Heart left ventricle (tissue), 16 donors: ENCODE data around the gene RAB30. TPM values are rescaled to one million over a fixed set of nuclear protein-coding genes. Genes with fewer than 3 reads are reported as not detected.

Experiments used
- ATAC-seq, 4 donors: fragments of 200-7000 bp; cut with Tn5 transposase; one replicate each; pipeline ENCODE4 v1.9.1; 2020 to 2022; ENCODE audit warnings: moderate library complexity in 4 of 4, mild to moderate bottlenecking in 3 of 4, moderate number of reproducible peaks in 1 of 4
- DNase-seq, 5 donors: peaks; one replicate each; pipeline ENCODE4 v3.0.0-alpha.2; 2020
- H3K27ac ChIP-seq, 12 donors: fragments of 200-600 bp; sonication (generic) in 4 of 12; one replicate each; pipeline versions ENCODE4 v1.5.0 to v1.8.0; 2016 to 2022; ENCODE audit warnings: mild to moderate bottlenecking in 2 of 12
- H3K27me3 ChIP-seq, 9 donors: fragments of 200-600 bp; sonication (generic) in 2 of 9; one replicate each; pipeline versions ENCODE4 v1.5.1 to v1.8.0; 2016 to 2022; ENCODE audit warnings: mild to moderate bottlenecking in 3 of 9
- H3K36me3 ChIP-seq, 9 donors: fragments of 200-600 bp; sonication (generic) in 2 of 9; one replicate each; pipeline versions ENCODE4 v1.5.0 to v1.8.0; 2018 to 2022; ENCODE audit warnings: mild to moderate bottlenecking in 2 of 9
- H3K4me1 ChIP-seq, 12 donors: fragments of 200-600 bp; sonication (generic) in 4 of 12; one replicate each; pipeline versions ENCODE4 v1.5.0 to v1.8.0; 2016 to 2022; ENCODE audit warnings: mild to moderate bottlenecking in 3 of 12
- H3K4me3 ChIP-seq, 12 donors: fragments of 200-600 bp; sonication (generic) in 4 of 12; one replicate each; pipeline versions ENCODE4 v1.5.0 to v1.8.0; 2017 to 2022; ENCODE audit warnings: mild to moderate bottlenecking in 9 of 12, moderate library complexity in 4 of 12
- H3K9me3 ChIP-seq, 12 donors: fragments of 200-600 bp; sonication (generic) in 4 of 12; one replicate each; pipeline versions ENCODE4 v1.5.0 to v1.8.0; 2016 to 2022; ENCODE audit warnings: mild to moderate bottlenecking in 1 of 12
- CTCF ChIP-seq, 12 donors: fragments of 200-600 bp; sonication (generic) in 4 of 12; IDR thresholded peaks; one replicate each; pipeline versions ENCODE4 v1.5.0 to v1.8.0; 2018 to 2022; ENCODE audit warnings: antibody characterized with exemption in 12 of 12, mild to moderate bottlenecking in 5 of 12
- POLR2A ChIP-seq, 2 donors: fragments of 450-650 bp; IDR thresholded peaks; one replicate each; pipeline ENCODE4 v1.6.1; 2017; ENCODE audit warnings: antibody characterized with exemption in 2 of 2, mild to moderate bottlenecking in 2 of 2, moderate library complexity in 2 of 2
- WGBS, 4 donors: extraction: QIAGEN DNeasy Blood & Tissue Kit in 2 of 4; methylation state at CpG; one replicate each; pipeline versions ENCODE4 v1.1.5 to v1.1.7; 2013 to 2018; 5-methylcytosine and 5-hydroxymethylcytosine counted together
- intact Hi-C, 10 donors: fragments of 100-400 bp; cut with DNase I; formaldehyde crosslinking; loops; one replicate each; pipeline versions ENCODE4 v1.11.1 to v1.14.2; 2022
- polyA plus RNA-seq, 2 donors: library from polyadenylated mRNA; stranded (reverse); fragments of 200-250 nt; gene quantifications; one replicate each; pipeline ENCODE4 v1.2.3, GENCODE V29; 2013
- total RNA-seq, 9 donors: library from RNA; depleted of rRNA in 2 of 9; stranded (reverse); fragments of >200 nt in 2 of 9; fragmentation: NEBNext Ultra II Directional in 3 of 9; extraction: Animal tissue kit (Norgen Biotek cat#: 25700) in 3 of 9; gene quantifications; one replicate each; pipeline versions ENCODE4 v1.1.0 to v1.2.4, GENCODE V29; 2016 to 2023
- donor health status: ischemic (EF 13 %, LVEDD 7.1; RV severe dilation, severe dysfunction).
- donor health status: healthy with polysubstance abuse.
- donor health status: DM: no; HTN: yes; CAD: no.
- donor health status: DM: no; HTN: no; CAD: no.
- donor health status: ischemic (EF 25% LVEDD 6.9; RV normal size, moderate dysfunction).
- donor health status: ischemic (EF 25% LVEDD 5.7; RV mildly dilated, moderate dysfunction).
- donor health status: healthy.
- donor health status: DM: yes; HTN: yes; CAD: no.
- donor health status: ischemic (EF 35%, LVEDD 5.7; RV mildly dilated, moderate dysfunction).
- donor health status: nonischemic (EF 11% LVEDD 7.7; RV severe dilation, severe dysfunction).
- donor health status: DM: yes; HTN: yes; CAD: no.
- donor health status: PGD.
- donor health status: ischemic (EF 29% LVEDD 5.4; RV normal size, mild dysfunction).
- donor health status: nonischemic (EF 23%, LVEDD 6.1; RV moderate dilation, normal function).

Gene RAB30
- total and polyA plus RNA-seq, 11 donors: 4.4 to 28.4 (median 18.8) TPM

- H3K4me3 ChIP-seq: no peak overlapping the region
- WGBS, 4 donors: 65 to 81% (median 74%) methylated on average over 2 of the region's 2 CpGs
- intact Hi-C loops: loop anchor here in 1 of 10 donors (10.0 kb wide), 1 partner anchor 61 kb away; no protein-coding TSS in a partner anchor
- no peak for TF ChIP-seq CTCF (IDR thresholded peaks at IDR 0.05)
- no peak for TF ChIP-seq POLR2A (IDR thresholded peaks at IDR 0.05)
- ATAC-seq: no peak
- DNase-seq: no peak
- no peak overlapping the region for H3K27ac ChIP-seq
- H3K4me1 ChIP-seq: peaks cover 13 to 63% (median 43%) of the 10 kb centered on the region in 12 donors
- H3K9me3 ChIP-seq: peaks cover 0 to 2% (median 0%) of the 10 kb centered on the region in 12 donors
- no peaks in the 10 kb centered on the region for H3K36me3 ChIP-seq
- H3K27me3 ChIP-seq: no peaks in the 10 kb centered on the region
Measured at GRCh38 chr11:83056204-83056603, 15.5 kb downstream of the RAB30 start.

DNA sequence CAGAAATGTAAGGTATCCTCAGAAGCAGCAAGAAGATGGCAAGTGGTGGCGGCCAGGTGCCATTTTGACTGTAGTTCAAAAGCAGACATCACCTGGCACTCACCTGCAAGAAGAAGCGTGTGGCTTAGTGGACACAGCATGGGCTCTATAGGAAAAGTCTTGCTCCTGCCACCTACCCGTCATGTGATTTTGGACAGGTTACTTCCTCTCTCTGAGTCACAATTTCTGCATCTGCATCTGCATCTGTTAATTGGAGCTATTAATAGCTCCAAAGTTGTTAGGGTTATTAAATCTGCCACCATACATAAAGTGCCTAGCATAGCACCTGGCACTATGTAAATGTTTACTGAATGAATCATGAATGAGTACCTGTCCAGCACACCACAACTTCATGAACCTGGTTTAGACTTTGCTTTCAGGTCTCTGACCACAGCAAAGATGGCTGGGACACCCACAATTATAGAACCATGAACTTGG lies 16.8 kb downstream of the RAB30 start:
- Histone ChIP-seq H3K27me3 (no peaks in the 10 kb centered on the region), H3K27ac (no peak overlapping the region), H3K4me1 (peaks cover 13 to 64% (median 44%) of the 10 kb centered on the region in 12 donors), H3K9me3 (peaks cover 0 to 8% (median 0%) of the 10 kb centered on the region in 12 donors), H3K4me3 (no peak overlapping the region), H3K36me3 (no peaks in the 10 kb centered on the region)
- ATAC-seq (no peak), DNase-seq (no peak)
- intact Hi-C loops: loop anchor here in 2 of 10 donors (5.0 to 10.0 kb wide), 2 partner anchors 48 to 60 kb away; no protein-coding TSS in a partner anchor
- 97 to 98% (median 98%) methylated on average over 3 of the region's 3 CpGs for WGBS, 4 donors
- TF ChIP-seq CTCF (IDR thresholded peaks at IDR 0.05) (no peak), POLR2A (IDR thresholded peaks at IDR 0.05) (no peak)

DNA sequence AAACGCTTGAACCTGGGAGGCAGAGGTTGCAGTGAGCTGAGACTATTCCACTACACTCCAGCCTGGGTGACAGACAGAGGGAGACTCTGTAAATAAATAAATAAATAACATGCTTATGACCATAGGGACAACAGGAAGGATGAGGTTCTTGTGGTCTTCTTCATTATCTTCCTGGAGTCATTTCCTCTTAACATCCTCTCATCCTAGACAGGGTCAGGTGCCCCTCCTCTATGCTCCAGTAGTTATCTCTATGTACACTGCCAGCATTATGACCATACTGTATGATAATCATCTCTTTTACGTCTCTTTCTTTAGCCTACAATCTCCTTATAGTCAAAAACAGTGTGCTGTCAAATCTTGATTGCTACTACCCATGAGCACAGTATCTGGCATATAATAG lies 17.7 kb downstream of the RAB30 start:
- ATAC-seq: no peak

More for the DNA sequence above, 17.7 kb downstream of the RAB30 start:
- H3K9me3 ChIP-seq: peaks cover 0 to 8% (median 0%) of the 10 kb centered on the region in 12 donors
- no peak overlapping the region for H3K4me3 ChIP-seq
- no peaks in the 10 kb centered on the region for H3K36me3 ChIP-seq
- intact Hi-C loops: loop anchor here in 2 of 10 donors (5.0 to 10.0 kb wide), 2 partner anchors 47 to 59 kb away; no protein-coding TSS in a partner anchor
- no peaks in the 10 kb centered on the region for H3K27me3 ChIP-seq
- TF ChIP-seq CTCF (IDR thresholded peaks at IDR 0.05): no peak
- TF ChIP-seq POLR2A (IDR thresholded peaks at IDR 0.05): no peak
- H3K27ac ChIP-seq: peak overlapping the region in 2 of 12 donors; percentile 77 to 84
- H3K4me1 ChIP-seq: peaks cover 13 to 64% (median 44%) of the 10 kb centered on the region in 12 donors
- WGBS, 4 donors: 78 to 89% (median 79%) methylated on average over 2 of the region's 2 CpGs
- no peak for DNase-seq
